ENCODE results near the gene PSMG3.
"Not testable (repeated sequence)": the region's sequence is repeated elsewhere in the genome, so short reads cannot be mapped to it uniquely, and the experiment has no call there.

Gene PSMG3

GRCh38 chr7:1596181-1597043 is 26.6 kb upstream of the PSMG3 start:
- DNase-seq (ENCODE audit: low spot score), result no peak

DNA sequence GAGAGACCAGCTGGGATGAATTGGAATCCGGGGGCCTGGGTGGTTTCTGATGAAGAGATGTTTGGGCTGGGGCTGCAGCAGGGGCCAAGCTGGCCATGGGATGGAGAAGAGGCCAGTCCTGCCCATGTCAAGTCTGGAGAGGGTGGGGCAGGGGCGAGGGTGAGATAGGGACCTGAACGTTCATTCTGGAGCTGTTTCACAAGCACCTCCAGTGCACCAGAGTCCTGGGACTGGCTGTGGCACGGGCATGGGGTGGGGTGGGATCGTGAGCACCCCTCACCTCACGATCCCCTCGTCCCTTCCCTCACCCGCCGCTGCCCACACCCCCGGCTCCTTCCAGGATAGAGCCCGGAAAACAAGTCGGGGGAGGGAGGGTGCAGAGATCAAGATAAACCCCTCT is 25.8 kb upstream of the PSMG3 start:
- DNase-seq (ENCODE audit: low spot score), result no peak

DNA sequence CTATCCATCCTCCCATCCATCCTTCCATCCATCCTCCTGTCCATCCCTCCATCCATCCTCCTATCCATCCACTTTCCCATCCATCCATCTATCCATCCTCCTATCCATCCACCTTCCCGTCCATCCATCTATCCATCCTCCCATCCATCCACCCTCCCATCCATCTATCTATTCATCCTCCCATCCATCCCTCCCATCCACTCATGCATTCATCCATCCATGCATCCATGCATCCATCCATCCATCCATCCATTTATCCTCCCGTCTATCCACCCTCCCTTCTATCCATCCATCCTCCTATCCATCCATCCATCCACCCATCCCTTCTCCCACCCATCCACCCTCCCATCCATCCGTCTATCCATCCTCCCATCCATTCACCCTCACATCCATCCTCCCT is 25.2 kb upstream of the PSMG3 start:
- DNase-seq (ENCODE audit: low spot score), result no peak

- no peak for DNase-seq (ENCODE audit: low spot score)
These were observed 24.1 kb upstream of the PSMG3 start for GRCh38 chr7:1593904-1594421.

DNA sequence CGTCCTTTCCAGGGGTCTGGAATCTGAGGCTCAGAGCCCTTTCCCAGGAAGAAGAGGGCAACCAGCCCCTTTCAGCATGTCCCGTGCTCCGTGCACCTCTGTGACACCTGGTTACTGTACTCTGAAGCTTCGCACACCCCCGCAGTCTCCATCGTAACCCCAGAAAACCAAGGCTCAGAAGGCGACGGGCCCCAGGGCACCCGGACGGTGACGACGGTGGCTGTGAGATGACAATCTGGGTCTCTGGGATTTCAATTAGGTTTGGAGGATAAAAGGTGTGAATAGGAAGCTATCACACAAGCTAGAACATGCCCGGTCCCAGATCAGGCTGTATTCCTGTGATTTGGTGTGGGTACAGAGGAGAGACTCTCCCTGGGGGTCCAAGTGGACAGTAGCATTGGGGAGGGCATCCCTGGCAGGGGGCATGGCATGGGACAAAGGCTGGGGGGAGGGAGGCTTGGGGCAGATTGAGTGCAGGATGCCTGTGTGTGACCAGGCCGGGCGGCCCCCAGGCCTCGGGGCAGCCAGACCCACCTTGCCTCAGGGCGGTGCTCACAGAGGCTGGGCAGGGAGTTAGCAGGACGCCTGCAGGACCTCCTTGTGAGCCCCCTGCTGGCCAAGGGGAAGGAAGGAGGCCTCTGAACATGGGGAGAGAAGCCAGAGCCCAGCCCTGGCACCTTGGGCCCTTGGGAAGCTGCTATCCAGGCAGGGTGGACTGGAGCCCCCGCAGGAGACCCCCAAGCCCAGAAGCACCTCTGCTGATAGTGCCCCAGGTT is 23.4 kb upstream of the PSMG3 start:
- DNase-seq (ENCODE audit: low spot score), result no peak

GRCh38 chr7:1592299-1592871 is 22.6 kb upstream of the PSMG3 start:
- no peak for DNase-seq (ENCODE audit: low spot score)

DNA sequence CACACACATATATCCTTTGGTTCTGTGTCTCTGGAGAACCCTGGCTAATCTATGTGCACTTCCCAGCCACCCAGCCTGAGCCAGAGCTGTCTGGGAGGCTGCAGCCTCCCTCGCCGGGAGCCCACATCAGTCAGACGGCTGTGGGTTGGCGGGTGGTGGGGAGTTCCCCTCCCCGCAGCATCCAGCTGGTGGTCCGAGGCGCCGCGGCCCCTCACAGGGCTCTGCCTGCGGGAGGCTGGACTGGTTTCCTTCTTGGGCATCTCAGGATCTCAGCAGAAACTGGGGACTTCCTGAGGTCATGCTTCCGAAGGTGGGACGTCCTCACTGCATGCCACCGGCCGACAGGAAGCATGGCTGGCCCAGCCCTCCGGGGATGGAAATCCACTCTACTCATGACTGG is 22.0 kb upstream of the PSMG3 start:
- no peak for DNase-seq (ENCODE audit: low spot score)

- DNase-seq (ENCODE audit: low spot score), result no peak
These were observed 21.6 kb upstream of the PSMG3 start for GRCh38 chr7:1591396-1591795.

DNA sequence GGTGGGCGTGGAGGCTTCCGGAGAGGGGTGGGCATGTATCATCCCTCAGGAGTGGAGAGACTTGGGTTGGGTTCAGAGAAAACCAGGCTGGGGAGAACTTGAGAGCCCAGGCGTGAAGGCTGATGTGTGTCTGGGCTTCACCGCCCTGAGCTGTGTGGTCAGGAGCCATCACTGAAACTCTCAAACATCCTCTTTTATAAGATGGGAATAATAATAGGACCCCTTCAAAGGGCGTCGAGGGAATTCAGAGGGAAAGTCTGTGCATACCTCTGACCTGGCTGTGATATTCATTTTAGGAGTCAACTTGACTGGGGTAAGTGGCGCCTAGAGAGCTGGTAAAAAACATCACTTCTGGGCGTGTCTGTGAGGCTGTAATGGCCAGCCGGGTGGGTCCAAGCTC is 21.1 kb upstream of the PSMG3 start:
- DNase-seq (ENCODE audit: low spot score), result no peak

GRCh38 chr7:1590476-1590875 is 20.6 kb upstream of the PSMG3 start:
- DNase-seq (ENCODE audit: low spot score), result no peak

- DNase-seq (ENCODE audit: low spot score), result no peak
These were observed 19.1 kb upstream of the PSMG3 start for GRCh38 chr7:1588978-1589377.

GRCh38 chr7:1587738-1588137 is 17.9 kb upstream of the PSMG3 start:
- no peak for DNase-seq (ENCODE audit: low spot score)

DNA sequence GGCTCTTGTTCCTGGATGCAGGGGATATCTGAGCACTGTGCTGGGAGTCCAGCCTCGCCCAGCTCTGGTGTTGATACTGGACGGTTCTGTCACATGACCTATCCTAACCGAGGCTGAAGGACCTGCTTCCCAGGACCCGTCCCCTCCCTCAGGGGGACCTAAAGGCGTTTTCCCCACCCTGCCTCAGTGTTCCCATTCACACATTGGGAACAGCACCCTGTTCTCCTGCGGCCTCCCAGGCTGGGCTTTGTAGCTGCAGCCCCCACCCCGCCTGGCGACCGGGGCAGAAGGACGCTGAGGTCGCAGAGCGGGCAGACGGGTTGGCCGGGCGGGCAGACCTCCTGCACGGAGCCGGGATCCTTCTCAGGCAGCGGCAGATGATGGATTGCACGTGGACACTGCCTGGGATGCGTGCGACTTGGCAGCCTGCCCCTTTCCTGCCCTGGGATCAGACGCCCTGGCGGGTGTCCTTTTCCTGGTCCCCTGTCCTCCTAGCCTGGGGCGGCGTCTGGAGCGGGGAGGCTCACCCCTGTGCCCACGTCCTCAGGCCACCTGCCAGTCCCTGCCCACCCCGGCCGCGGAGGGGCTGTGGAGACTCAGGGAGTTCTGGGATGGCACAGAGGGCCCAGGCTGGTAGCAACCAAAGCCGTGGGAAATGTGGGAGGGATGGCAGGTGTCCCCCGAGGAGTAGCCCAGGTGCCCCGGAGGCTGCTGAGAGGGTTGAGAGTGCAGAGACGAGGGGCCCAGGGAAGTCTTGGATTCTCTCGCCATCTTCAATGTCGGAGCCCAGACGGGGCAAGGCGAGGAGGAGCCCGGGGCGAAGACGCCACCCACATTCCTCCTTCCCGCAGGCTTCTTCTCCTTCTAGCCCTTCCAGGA is 17.2 kb upstream of the PSMG3 start:
- no peak for DNase-seq (ENCODE audit: low spot score)

DNA sequence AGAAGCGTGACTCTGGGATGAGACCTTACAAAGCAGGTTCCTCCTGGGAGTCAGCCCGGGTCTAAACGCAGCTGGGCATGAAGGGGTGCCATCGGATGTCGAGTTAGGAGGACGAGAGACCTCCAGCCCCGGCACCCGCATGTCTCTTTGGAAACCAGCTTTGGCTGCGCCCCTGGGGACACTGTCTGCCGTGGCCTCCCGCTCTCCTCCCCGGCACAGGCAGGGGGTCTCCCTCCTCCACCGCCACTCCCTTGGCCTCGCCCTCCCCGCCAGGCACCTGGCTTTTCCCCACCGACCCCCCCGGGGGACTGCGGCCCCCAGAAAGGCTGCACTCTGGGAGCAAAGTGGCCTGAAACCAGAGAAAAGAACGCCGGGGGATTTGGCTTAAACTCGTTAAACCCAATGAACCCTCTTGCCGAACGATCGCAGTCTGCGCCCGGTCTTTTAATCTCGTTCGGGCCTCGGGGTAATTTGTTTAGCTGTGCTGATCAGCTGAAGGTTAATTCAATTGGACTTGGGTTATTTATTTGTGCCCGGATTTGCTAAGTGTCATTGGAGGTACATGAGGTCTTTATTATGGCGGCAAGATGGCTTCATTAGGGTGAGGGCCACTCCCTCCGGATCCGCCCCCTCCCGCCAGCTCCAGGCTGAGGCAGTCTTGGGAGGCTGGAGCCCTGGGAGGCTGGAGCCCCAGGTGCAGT is 16.4 kb upstream of the PSMG3 start:
- no peak for DNase-seq (ENCODE audit: low spot score)

GRCh38 chr7:1585142-1585981 is 15.5 kb upstream of the PSMG3 start:
- no peak for DNase-seq (ENCODE audit: low spot score)

DNA sequence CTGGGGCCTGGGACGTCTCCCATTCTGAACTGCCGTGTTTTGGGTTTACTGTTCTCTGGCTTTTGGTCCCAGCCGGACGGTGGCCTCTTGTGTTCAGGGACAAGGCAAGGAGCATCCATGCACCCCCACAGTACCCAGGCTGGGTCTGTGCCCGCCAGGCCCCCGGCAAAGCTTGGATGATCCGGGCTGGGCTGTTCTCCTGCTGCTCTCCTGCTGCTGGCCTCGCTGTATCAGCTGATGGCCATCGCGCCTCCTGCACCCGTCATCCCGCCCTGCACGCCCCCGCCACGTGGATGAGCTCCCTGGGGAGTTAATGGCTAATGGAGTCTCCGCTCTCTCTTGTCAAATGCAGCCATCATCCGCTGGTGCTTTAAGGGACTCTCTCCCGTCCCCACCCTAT is 14.9 kb upstream of the PSMG3 start:
- DNase-seq (ENCODE audit: low spot score), result no peak

DNA sequence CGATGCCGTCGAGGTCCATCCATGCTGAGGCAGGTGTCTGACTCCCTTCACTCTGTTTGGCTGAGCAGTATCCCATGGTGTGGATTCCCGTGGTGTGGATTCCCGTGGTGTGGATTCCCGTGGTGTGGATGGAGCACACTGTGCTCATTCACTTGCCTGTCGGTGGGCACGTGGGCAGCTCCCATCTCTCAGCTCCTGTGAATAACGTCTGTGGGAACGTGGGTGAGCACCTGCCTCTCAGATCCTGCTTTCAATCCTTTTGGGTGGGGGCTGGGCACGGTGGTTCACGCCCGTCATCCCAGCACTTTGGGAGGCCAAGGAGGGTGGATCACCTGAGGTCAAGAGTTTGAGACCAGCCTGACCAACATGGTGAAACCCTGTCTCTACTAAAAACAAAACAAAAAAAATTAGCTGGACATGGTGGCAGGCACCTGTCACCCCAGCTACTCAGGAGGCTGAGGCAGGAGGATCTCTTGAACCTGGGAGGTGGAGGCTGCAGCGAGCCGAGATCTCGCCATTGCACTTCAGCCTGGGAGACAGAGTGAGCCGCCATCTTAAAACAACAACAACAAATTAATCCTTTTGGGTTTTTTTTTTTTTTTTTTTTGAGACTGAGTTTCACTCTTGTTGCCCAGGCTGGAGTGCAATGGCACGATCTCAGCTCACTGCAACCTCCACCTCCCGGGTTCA is 13.6 kb upstream of the PSMG3 start:
- DNase-seq (ENCODE audit: low spot score), result not testable (repeated sequence)

- no peak for DNase-seq (ENCODE audit: low spot score)
These were observed 10.7 kb upstream of the PSMG3 start for GRCh38 chr7:1580422-1581030.
